Epidermal melanocyte (primary cell): ENCODE results near the gene PAK2.
"Not testable (repeated sequence)": the region's sequence is repeated elsewhere in the genome, so short reads cannot be mapped to it uniquely, and the experiment has no call there.

Experiments used
- DNase-seq: peaks from one replicate; pipeline ENCODE4 v3.0.0; 2011; ENCODE audit warnings: low spot score; ENCODE audit not compliant: insufficient read length

Gene PAK2

DNA sequence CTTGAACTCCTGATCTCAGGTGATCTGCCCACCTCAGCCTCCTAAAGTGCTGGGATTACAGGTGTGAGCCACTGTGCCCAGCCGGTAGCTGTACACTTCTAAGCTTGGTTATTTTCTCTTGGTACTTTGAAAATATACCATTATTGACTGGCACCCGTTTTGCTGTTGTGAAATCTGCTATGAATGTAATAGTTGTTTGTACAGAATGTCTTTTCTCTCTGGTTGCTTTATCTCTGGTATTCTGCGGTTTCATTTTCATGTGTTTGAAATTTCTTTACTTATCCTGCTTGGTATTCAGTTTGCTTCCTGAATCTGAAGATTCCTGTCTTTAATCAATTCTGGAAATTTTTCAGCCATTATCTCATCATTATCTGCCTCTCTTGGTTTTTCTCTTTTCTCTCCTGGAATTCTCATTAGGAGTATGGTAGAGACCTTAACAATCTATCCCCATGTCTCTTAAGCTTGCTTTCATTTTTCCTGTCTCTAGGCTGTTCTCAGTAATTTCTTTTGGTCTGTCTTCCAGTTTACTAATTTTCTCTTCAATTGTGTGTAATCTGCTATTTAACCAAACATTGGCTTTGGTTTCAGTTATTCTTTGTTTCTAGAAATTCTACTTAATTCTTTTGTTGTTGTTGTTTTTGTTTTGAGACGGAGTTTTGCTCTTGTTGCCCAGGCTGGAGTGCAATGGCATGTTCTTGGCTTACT is 2.8 kb upstream of the PAK2 start:
- no peak for DNase-seq

- no peak for DNase-seq
Measured at GRCh38 chr3:196737655-196738054, 2.0 kb upstream of the PAK2 start.

GRCh38 chr3:196740481-196741248 is 1.0 kb downstream of the PAK2 start:
- no peak for DNase-seq

GRCh38 chr3:196741249-196741889 is 1.7 kb downstream of the PAK2 start:
- DNase-seq, result no peak

GRCh38 chr3:196743569-196743968 is 3.9 kb downstream of the PAK2 start:
- not testable (repeated sequence) for DNase-seq

- no peak for DNase-seq
Measured at GRCh38 chr3:196749125-196749524, 9.5 kb downstream of the PAK2 start.

DNA sequence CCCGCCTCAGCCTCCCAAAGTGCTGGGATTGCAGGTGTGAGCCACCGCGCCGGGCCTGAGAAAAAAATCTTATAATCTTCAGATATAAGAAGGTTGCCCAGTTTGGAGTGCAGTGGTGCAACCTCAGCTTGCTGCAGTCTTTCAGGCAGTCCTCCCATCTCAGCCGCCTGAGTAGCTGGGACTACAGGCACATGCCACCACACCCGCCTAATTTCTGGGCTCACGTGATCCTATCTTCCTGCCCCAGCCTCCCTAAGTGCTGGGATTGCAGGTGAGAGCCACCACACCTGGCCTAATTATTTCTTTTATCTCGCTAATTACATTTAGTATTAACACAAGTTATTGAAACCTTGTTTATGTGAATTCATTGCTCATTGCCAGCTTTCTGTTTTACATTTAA is 13.5 kb downstream of the PAK2 start:
- no peak for DNase-seq

- DNase-seq, result no peak
Measured at GRCh38 chr3:196754091-196754981, 14.7 kb downstream of the PAK2 start.

- DNase-seq, result no peak
Measured at GRCh38 chr3:196756732-196757131, 17.1 kb downstream of the PAK2 start.

GRCh38 chr3:196757876-196758739 is 18.5 kb downstream of the PAK2 start:
- no peak for DNase-seq

GRCh38 chr3:196763179-196763578 is 23.5 kb downstream of the PAK2 start:
- DNase-seq, result no peak

DNA sequence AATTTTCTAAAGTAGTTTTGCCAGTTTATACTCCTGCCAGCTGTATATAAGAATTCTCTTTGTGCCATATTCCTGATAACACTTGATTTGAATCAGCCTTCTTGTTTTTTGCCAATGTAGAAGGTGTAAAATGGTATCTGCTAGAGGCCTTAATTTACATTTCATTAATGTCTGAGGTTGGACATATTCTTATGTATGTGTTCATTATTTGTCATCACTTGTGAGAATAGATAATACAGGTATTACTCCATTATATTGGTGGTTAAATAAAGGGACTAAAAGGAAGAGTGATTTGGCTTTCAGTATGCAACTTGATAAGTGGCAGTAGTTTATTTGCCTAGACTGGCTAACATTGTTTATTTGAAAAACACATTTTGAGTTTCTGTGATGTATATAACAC is 25.8 kb downstream of the PAK2 start:
- DNase-seq, result no peak

DNA sequence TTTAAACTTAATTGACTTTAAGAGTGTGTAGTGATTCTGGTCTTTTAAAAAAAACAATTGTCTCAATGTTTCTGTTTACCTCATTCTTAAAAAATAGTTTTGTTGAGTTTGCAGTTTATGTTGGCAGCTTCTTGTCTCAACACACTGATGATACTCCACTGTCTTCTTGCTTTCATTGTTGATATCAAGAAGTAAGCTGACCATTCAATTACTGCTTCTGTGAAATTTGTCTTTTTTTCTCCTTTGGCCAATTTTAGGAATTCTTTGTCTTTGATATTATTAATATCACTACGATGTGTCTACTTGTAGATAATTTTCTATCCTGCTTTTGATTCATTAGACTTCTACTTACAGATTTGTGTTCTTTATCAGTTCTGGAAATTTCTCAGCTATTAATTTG is 31.4 kb downstream of the PAK2 start:
- no peak for DNase-seq

- no peak for DNase-seq
Measured at GRCh38 chr3:196772102-196772501, 32.4 kb downstream of the PAK2 start.

DNA sequence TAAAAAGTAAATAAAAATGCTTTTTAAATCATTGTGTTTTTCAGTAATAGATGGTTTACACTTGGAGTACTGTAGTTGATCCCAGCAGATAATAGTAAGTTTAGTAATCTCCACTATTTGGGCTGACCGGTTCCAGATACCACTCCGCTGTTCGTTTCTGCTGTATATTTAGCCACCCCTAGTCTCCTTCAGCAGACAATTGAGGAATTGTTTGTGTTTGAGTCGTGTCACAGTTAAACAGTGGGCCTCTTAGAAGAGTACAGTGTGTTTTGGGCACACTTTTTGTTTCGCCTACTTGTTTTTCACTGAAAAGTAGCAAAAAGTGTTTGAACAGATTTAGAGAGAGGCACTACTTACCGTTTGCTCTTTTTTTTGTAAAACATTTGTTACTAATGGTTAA is 33.2 kb downstream of the PAK2 start:
- DNase-seq, result no peak

GRCh38 chr3:196774191-196774820 is 34.6 kb downstream of the PAK2 start:
- DNase-seq, result no peak

- no peak for DNase-seq
Measured at GRCh38 chr3:196774848-196775422, 35.3 kb downstream of the PAK2 start.

DNA sequence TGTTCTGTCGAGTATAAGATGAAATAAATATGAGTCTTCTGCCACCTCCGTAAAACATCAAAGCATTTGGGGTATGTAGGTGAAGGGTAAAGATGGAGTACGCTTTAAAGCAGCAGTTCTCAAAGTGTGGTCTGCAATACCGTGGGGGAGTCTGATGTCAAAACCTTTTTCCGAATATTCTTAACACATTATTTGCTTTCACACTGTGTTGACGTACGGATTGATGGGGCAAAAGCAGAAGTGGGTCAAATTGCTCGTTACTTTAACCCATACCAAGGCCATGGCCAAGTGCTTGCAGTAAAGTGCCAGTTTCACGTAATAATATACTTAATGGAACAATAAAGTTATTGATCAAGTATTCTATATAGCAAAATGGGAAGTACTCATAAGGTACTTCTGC is 36.3 kb downstream of the PAK2 start:
- DNase-seq, result no peak

GRCh38 chr3:196777836-196778235 is 38.2 kb downstream of the PAK2 start:
- no peak for DNase-seq

DNA sequence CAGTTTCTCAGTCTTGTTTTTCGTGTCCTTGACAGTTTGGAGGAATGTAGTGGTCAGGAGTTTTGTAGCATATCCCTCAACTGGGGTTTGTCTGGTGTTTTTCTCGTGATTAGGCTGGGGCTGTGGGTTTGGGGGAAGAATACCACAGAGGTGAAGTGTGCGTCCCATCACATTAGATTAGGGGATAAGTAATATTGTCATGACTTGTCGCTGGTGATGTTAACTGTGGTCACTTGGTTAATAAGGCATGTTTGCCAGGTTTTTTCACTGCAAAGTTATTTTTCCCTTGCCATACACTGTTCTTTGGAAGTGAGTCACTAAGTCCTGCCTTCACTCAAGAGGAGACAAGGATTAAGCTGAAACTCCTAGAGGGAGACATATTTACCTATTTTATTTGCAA is 39.1 kb downstream of the PAK2 start:
- no peak for DNase-seq
